Liver (tissue), 9 donors: ENCODE measurements around the gene SLC25A48. TPM values are rescaled to one million over a fixed set of nuclear protein-coding genes. Genes with fewer than 3 reads are reported as not detected.

ENCODE experiments used
- DNase-seq: peaks from one replicate; pipeline ENCODE4 v3.0.0-alpha.2; 2017; ENCODE audit warnings: low spot score
- H3K27ac ChIP-seq, 2 donors: one replicate each; pipeline ENCODE4 v1.7.0; 2013; ENCODE audit warnings: inconsistent platforms in 2 of 2, low read length in 2 of 2, control low read depth in 1 of 2, low read depth in 1 of 2, mild to moderate bottlenecking in 1 of 2
- H3K27me3 ChIP-seq, 4 donors: one replicate each; pipeline versions ENCODE4 v1.6.1 to v1.7.0; 2013; ENCODE audit warnings: low read length in 3 of 4, inconsistent platforms in 1 of 4, mild to moderate bottlenecking in 1 of 4, moderate library complexity in 1 of 4; ENCODE audit not compliant: control insufficient read depth in 4 of 4, insufficient read depth in 4 of 4
- H3K36me3 ChIP-seq, 4 donors: one replicate each; pipeline versions ENCODE4 v1.6.1 to v1.7.0; 2013; ENCODE audit warnings: low read length in 3 of 4, mild to moderate bottlenecking in 3 of 4, low read depth in 1 of 4, moderate library complexity in 1 of 4; ENCODE audit not compliant: control insufficient read depth in 4 of 4, insufficient read depth in 3 of 4
- H3K4me1 ChIP-seq, 4 donors: one replicate each; pipeline versions ENCODE4 v1.6.1 to v1.7.0; 2013; ENCODE audit warnings: low read length in 3 of 4, mild to moderate bottlenecking in 3 of 4, moderate library complexity in 1 of 4; ENCODE audit not compliant: control insufficient read depth in 4 of 4, insufficient read depth in 4 of 4
- H3K4me3 ChIP-seq, 3 donors: one replicate each; pipeline versions ENCODE4 v1.6.1 to v1.7.0; 2013; ENCODE audit warnings: low read length in 3 of 3, control low read depth in 1 of 3, low read depth in 1 of 3, mild to moderate bottlenecking in 1 of 3
- H3K9ac ChIP-seq, 2 donors: one replicate each; pipeline ENCODE4 v1.7.0; 2013; ENCODE audit warnings: low read length in 2 of 2, mild to moderate bottlenecking in 2 of 2, moderate library complexity in 2 of 2, control low read depth in 1 of 2, low read depth in 1 of 2
- H3K9me3 ChIP-seq, 4 donors: one replicate each; pipeline versions ENCODE4 v1.6.1 to v1.7.0; 2013; ENCODE audit warnings: low read length in 3 of 4; ENCODE audit not compliant: control insufficient read depth in 4 of 4
- ATF3 ChIP-seq: IDR thresholded peaks from 2 replicates; pipeline ENCODE4 v1.6.1; 2016; ENCODE audit warnings: antibody characterized with exemption
- CTCF ChIP-seq: fragments of 150-350 bp; IDR thresholded peaks from 2 replicates; pipeline ENCODE4 v1.5.1; 2017; ENCODE audit warnings: improper control_type of control experiment, low read depth, low read length; ENCODE audit not compliant: missing input control
- EGR1 ChIP-seq, 2 donors: IDR thresholded peaks; 2 replicates each; pipeline ENCODE4 v1.6.1; 2016 to 2018; ENCODE audit warnings: antibody characterized with exemption in 2 of 2, low read depth in 2 of 2
- FOXA1 ChIP-seq: IDR thresholded peaks from 2 replicates; pipeline ENCODE4 v1.6.1; 2016; ENCODE audit warnings: antibody characterized with exemption
- FOXA2 ChIP-seq: IDR thresholded peaks from 2 replicates; pipeline ENCODE4 v1.6.1; 2016; ENCODE audit warnings: antibody characterized with exemption
- GABPA ChIP-seq, 2 donors: IDR thresholded peaks in 1 of 2; conservative IDR thresholded peaks in 1 of 2; 2 replicates each; pipeline ENCODE4 v1.6.1; 2016; ENCODE audit warnings: antibody characterized with exemption in 2 of 2, mild to moderate bottlenecking in 1 of 2, moderate library complexity in 1 of 2
- HNF4A ChIP-seq, 2 donors: conservative IDR thresholded peaks; 2 replicates each; pipeline ENCODE4 v1.6.1; 2016; ENCODE audit warnings: antibody characterized with exemption in 2 of 2, mild to moderate bottlenecking in 2 of 2
- HNF4G ChIP-seq: IDR thresholded peaks from 2 replicates; pipeline ENCODE4 v1.6.1; 2016; ENCODE audit warnings: antibody characterized with exemption
- JUND ChIP-seq, 2 donors: IDR thresholded peaks; 2 replicates each; pipeline ENCODE4 v1.6.1; 2016; ENCODE audit warnings: antibody characterized with exemption in 2 of 2
- MAX ChIP-seq: IDR thresholded peaks from 2 replicates; pipeline ENCODE4 v1.6.1; 2016; ENCODE audit warnings: antibody characterized with exemption
- NR2F2 ChIP-seq: IDR thresholded peaks from 2 replicates; pipeline ENCODE4 v1.6.1; 2016; ENCODE audit warnings: antibody characterized with exemption
- RAD21 ChIP-seq, 2 donors: IDR thresholded peaks; 2 replicates each; pipeline ENCODE4 v1.6.1; 2016; ENCODE audit warnings: antibody characterized with exemption in 2 of 2, mild to moderate bottlenecking in 2 of 2
- RXRA ChIP-seq, 2 donors: IDR thresholded peaks; 2 replicates each; pipeline ENCODE4 v1.6.1; 2017 to 2018; ENCODE audit warnings: antibody characterized with exemption in 2 of 2, mild to moderate bottlenecking in 1 of 2
- TAF1 ChIP-seq: conservative IDR thresholded peaks from 2 replicates; pipeline ENCODE4 v1.6.1; 2016; ENCODE audit warnings: antibody characterized with exemption, mild to moderate bottlenecking
- YY1 ChIP-seq: IDR thresholded peaks from 2 replicates; pipeline ENCODE4 v1.6.1; 2016; ENCODE audit warnings: antibody characterized with exemption, mild to moderate bottlenecking
- ZBTB33 ChIP-seq: IDR thresholded peaks from 2 replicates; pipeline ENCODE4 v1.6.1; 2016; ENCODE audit warnings: antibody characterized with exemption
- WGBS: extraction: QIAGEN DNeasy Blood & Tissue Kit; methylation state at CpG from one replicate; pipeline ENCODE4 v1.1.7; 2013; 5-methylcytosine and 5-hydroxymethylcytosine counted together
- polyA plus RNA-seq, 2 donors: library from polyadenylated mRNA; stranded (reverse) in 1 of 2; unstranded in 1 of 2; fragments of 200-250 nt in 1 of 2; fragments of >200 nt in 1 of 2; fragmentation: Nextera tagmentation in 1 of 2; extraction: Ambion mirVana in 1 of 2; gene quantifications; one replicate each; pipeline versions ENCODE4 v1.2.1 to v1.2.3, GENCODE V29; 2013 to 2015
- total RNA-seq, 2 donors: library from RNA; depleted of rRNA; stranded (reverse); fragments of >200 nt; gene quantifications; one replicate each; pipeline ENCODE4 v1.2.3, GENCODE V29; 2014
- donor health status: healthy.
- donor health status: healthy.
- donor health status: healthy.
- donor health status: healthy.
- donor health status: healthy.

SLC25A48 gene
- total and polyA plus RNA-seq, 4 donors = 0.24 to 1.1 (median 0.72) TPM

GRCh38 chr5:135913713-135914626, 79.5 kb downstream of the SLC25A48 start:
- 69% methylated on average over 4 of the region's 4 CpGs for WGBS
- Histone ChIP-seq H3K27ac (no peak overlapping the region), H3K36me3 (no peaks in the 10 kb centered on the region), H3K9ac (no peak overlapping the region), H3K4me1 (no peaks in the 10 kb centered on the region), H3K9me3 (no peaks in the 10 kb centered on the region), H3K27me3 (peaks cover 0 to 10% (median 0%) of the 10 kb centered on the region in 4 donors), H3K4me3 (no peak overlapping the region)
- no peak for TF ChIP-seq FOXA2
- TF ChIP-seq RXRA (IDR thresholded peaks at IDR 0.05) = no peak
- no peak for TF ChIP-seq ATF3
- TF ChIP-seq YY1 = no peak
- TF ChIP-seq MAX = no peak
- no peak for TF ChIP-seq CTCF
- no peak for TF ChIP-seq GABPA (IDR thresholded peaks at IDR 0.05 in 1 of 2, conservative IDR thresholded peaks at IDR 0.05 in 1 of 2)
- TF ChIP-seq FOXA1 = no peak
- TF ChIP-seq RAD21 (IDR thresholded peaks at IDR 0.05) = no peak
- TF ChIP-seq ZBTB33 = no peak
- TF ChIP-seq NR2F2 = no peak
- no peak for DNase-seq

GRCh38 chr5:135915466-135916001, 81.1 kb downstream of the SLC25A48 start:
- H3K27me3 ChIP-seq = no peaks in the 10 kb centered on the region

More at GRCh38 chr5:135915466-135916001, 81.1 kb downstream of the SLC25A48 start:
- no peak for TF ChIP-seq ZBTB33
- TF ChIP-seq JUND (IDR thresholded peaks at IDR 0.05) = no peak
- TF ChIP-seq RXRA (IDR thresholded peaks at IDR 0.05) = no peak
- TF ChIP-seq EGR1 (IDR thresholded peaks at IDR 0.05; ENCODE audit: low read depth in 2 of 2) = no peak
- no peak for TF ChIP-seq HNF4A (conservative IDR thresholded peaks at IDR 0.05)
- no peak for TF ChIP-seq TAF1
- no peak for TF ChIP-seq YY1
- TF ChIP-seq HNF4G = no peak
- no peak for TF ChIP-seq FOXA1
- TF ChIP-seq ATF3 = no peak
- Histone ChIP-seq H3K36me3 (no peaks in the 10 kb centered on the region), H3K9ac (no peak overlapping the region), H3K9me3 (no peaks in the 10 kb centered on the region), H3K27ac (no peak overlapping the region), H3K4me1 (no peaks in the 10 kb centered on the region), H3K4me3 (no peak overlapping the region)
- DNase-seq = no peak
- 94% methylated on average over 5 of the region's 5 CpGs for WGBS
